Naive B cell (primary cell): Measurements from ENCODE around the gene PIP4P1. TPM values are rescaled to one million over a fixed set of nuclear protein-coding genes. Genes with fewer than 3 reads are reported as not detected.

Source experiments
- ATAC-seq, 2 donors: fragments of 150-1000 bp; cut with Tn5 transposase; 2 replicates each; pipeline ENCODE4 v1.10.0; 2021; ENCODE audit warnings: low read depth in 2 of 2, mild to moderate bottlenecking in 2 of 2, moderate library complexity in 2 of 2
- DNase-seq: peaks from one replicate; pipeline ENCODE4 v3.0.0; 2022
- H3K27ac Mint-ChIP-seq, 6 donors: one replicate each; pipeline ENCODE4 v1.8.0; 2020 to 2022; ENCODE audit warnings: mild to moderate bottlenecking in 6 of 6, mixed read lengths in 6 of 6, moderate library complexity in 5 of 6, inconsistent platforms in 2 of 6
- H3K27me3 Mint-ChIP-seq, 3 donors: one replicate each; pipeline ENCODE4 v1.8.0; 2021 to 2022; ENCODE audit warnings: mixed read lengths in 3 of 3, mild to moderate bottlenecking in 1 of 3
- H3K36me3 Mint-ChIP-seq, 2 donors: one replicate each; pipeline ENCODE4 v1.8.0; 2020 to 2022; ENCODE audit warnings: mixed read lengths in 2 of 2, inconsistent platforms in 1 of 2, mild to moderate bottlenecking in 1 of 2
- H3K4me1 Mint-ChIP-seq, 3 donors: one replicate each; pipeline ENCODE4 v1.8.0; 2020 to 2022; ENCODE audit warnings: mixed read lengths in 3 of 3, inconsistent platforms in 1 of 3, mild to moderate bottlenecking in 1 of 3, moderate library complexity in 1 of 3
- H3K4me3 Mint-ChIP-seq, 8 donors: one replicate each; pipeline ENCODE4 v1.8.0; 2020 to 2022; ENCODE audit warnings: mild to moderate bottlenecking in 8 of 8, mixed read lengths in 8 of 8, moderate library complexity in 8 of 8, inconsistent platforms in 2 of 8
- H3K9me3 Mint-ChIP-seq, 7 donors: one replicate each; pipeline ENCODE4 v1.8.0; 2020 to 2022; ENCODE audit warnings: mixed read lengths in 7 of 7, mild to moderate bottlenecking in 5 of 7, inconsistent platforms in 2 of 7, moderate library complexity in 1 of 7
- polyA plus RNA-seq, 6 donors: library from polyadenylated mRNA; unstranded; fragments of 300-500 nt; fragmentation: Illumina TruSeq; gene quantifications; one replicate each; pipeline ENCODE4 v1.2.3, GENCODE V29; 2021; ENCODE audit warnings: low read depth in 6 of 6

Gene PIP4P1
- polyA plus RNA-seq, 6 donors from 2014 or later, result 40.1 to 67.6 (median 50.4) TPM

DNA sequence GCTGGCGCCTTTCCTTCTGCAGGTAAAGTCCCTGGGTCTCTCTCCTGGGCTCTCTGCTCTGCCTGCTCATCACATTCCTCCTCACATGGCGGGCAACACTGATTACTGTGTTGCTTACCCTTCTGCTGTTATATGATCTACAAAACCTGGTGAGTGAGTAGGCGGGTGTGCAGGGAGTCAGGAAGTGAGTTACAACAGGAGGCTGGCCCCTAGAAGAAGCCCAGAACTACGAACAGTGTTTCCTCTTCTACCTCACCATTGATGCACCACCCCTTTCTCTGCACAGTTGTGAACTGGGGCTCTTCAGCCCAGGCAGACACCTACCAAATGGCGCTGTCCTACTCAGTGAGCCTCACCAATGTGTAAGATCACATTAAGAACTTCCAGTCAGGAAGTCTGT lies 20.4 kb downstream of the PIP4P1 start:
- Mint-ChIP-seq H3K36me3 (peaks cover 5 to 22% of the 10 kb centered on the region in 2 donors), H3K9me3 (peaks cover 0 to 6% (median 0%) of the 10 kb centered on the region in 7 donors), H3K27me3 (no peaks in the 10 kb centered on the region), H3K4me1 (peaks cover 58 to 63% (median 61%) of the 10 kb centered on the region in 3 donors), H3K27ac (peak overlapping the region; percentile 28 to 92 (median 78)), H3K4me3 (peak overlapping the region; percentile 49 to 87 (median 64))
- DNase-seq, result no peak
- peak; percentile 62 to 78 for ATAC-seq

DNA sequence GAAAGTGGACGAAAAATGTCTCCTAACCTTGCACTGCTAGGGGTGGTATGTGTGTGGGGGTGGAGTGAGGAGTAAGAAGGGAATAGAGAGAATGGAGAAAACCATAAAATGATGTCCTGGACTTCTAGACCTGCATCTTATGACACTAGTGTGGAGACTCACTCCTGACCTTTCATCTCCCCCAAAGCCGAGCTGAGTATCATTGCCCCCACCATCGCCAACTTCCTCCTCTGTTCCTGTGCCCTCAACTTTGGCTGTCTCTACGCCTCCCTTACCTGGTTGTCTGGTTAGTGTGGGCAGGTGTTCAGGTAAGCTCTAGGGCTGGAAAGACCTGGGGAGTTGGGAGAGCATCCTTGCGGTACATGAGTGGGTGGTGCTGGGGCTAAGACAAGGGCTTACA lies 20.8 kb downstream of the PIP4P1 start:
- DNase-seq (no peak), ATAC-seq (peak in 1 of 2 donors; percentile 17)
- H3K4me1 Mint-ChIP-seq, result peaks cover 63 to 67% (median 63%) of the 10 kb centered on the region in 3 donors
- H3K36me3 Mint-ChIP-seq, result peaks cover 5 to 22% of the 10 kb centered on the region in 2 donors
- no peaks in the 10 kb centered on the region for H3K27me3 Mint-ChIP-seq
- H3K9me3 Mint-ChIP-seq, result peaks cover 0 to 6% (median 0%) of the 10 kb centered on the region in 7 donors
- peak overlapping the region in 6 of 8 donors; percentile 51 to 87 (median 65) for H3K4me3 Mint-ChIP-seq
- H3K27ac Mint-ChIP-seq, result peak overlapping the region in 5 of 6 donors; percentile 19 to 92 (median 76)

DNA sequence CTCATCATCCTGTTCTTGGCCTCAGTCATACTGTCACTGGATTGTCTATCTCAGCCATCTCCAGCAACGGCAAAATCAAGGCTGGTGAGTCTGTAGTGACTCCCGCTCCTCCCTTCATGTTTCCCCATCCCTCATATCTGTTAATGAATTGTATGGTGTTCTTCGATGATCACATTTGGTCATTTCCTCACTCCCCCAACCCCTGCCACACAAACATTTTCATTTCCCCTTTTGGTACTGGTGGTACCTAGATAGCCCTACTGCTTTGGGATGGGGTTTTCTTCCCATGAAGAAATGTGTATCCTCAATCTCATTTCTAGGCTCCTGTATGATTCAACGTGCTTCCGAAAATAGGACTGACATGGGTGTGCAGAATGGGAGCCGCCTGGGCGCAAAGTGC lies 22.6 kb downstream of the PIP4P1 start:
- H3K36me3 Mint-ChIP-seq, result peaks cover 5 to 22% of the 10 kb centered on the region in 2 donors
- peak; percentile 41 for DNase-seq

DNA sequence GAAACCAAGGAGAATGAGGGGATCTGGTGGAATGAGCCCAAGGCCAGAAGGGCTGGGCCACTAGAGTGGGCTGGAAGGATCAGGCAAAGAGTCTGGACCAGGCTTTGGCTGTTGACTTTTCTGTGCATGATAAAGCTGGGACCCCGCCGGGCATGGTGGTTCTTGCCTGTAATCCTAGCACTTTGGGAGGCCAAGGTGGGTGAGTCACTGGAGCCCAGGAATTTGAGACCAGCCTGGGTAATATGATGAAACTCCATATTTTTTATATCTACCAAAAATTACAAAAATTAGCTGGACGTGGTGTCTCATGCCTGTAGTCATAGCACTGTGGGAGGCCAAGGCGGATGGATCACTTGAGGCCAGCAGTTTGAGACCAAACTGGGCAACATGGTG lies 24.9 kb downstream of the PIP4P1 start:
- no peak overlapping the region for H3K27ac Mint-ChIP-seq

More for the DNA sequence above, 22.6 kb downstream of the PIP4P1 start:
- ATAC-seq, result peak; percentile 71 to 84
- Mint-ChIP-seq H3K9me3 (peaks cover 0 to 6% (median 0%) of the 10 kb centered on the region in 7 donors), H3K27ac (peak overlapping the region in 5 of 6 donors; percentile 0 to 75 (median 15)), H3K4me3 (peak overlapping the region in 5 of 8 donors; percentile 41 to 81 (median 72)), H3K27me3 (no peaks in the 10 kb centered on the region), H3K4me1 (peaks cover 64 to 73% (median 66%) of the 10 kb centered on the region in 3 donors)

DNA sequence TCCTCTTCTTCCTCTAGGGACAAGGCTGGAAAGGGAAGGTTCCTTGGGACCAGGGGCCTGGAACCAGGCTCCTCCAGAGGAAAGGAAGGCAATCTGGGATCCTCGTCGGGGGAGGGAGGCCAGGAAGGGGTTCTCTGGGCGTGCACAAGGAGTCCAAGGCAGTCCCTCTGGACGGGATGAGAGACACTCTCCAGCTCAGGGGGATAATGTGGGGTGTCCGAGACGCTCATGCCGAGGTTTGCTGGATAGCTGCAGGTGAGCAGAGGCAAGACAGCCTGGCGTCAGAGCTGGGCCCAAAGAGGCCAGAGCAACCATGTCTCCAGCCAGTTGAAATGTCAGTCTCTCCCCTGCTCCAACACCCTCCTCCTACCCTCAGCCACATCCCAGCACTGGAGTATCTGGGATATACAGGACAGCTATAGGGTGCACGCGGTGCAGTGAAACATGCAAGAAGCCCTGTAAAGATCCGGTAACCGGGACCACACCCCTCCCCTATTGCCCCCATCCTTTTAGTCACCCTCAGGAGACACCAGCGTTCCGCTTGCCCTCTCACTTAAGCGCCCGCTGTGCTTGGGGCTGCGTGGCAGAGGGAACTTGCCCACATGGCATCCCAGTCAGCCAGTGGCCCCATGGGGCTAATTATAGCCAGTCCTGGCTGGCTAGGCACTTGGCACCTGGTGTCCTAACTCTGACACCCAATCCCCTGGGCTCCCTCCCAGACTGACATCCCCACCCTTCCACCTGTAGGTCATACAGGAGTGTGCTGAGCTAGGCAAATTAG lies 25.5 kb downstream of the PIP4P1 start, which contains the start of gene KLHL33:
Gene KLHL33, minus strand, starts transcription at position 585 of the 781 bp plus-strand sequence. Its CDS starts 355 bp downstream, at position 230.
- H3K27ac Mint-ChIP-seq, result peak within 1 kb of the TSS in 3 of 6 donors; percentile 18 to 85 (median 52)
- peaks cover 0 to 6% (median 0%) of the 10 kb centered on the region in 7 donors for H3K9me3 Mint-ChIP-seq

More for the DNA sequence above, 24.9 kb downstream of the PIP4P1 start:
- no peak for DNase-seq
- Mint-ChIP-seq H3K27me3 (no peaks in the 10 kb centered on the region), H3K9me3 (peaks cover 0 to 6% (median 0%) of the 10 kb centered on the region in 7 donors), H3K36me3 (peaks cover 5 to 8% of the 10 kb centered on the region in 2 donors), H3K4me3 (peak overlapping the region in 2 of 8 donors; percentile 22 to 61), H3K4me1 (peaks cover 53 to 65% (median 58%) of the 10 kb centered on the region in 3 donors)
- ATAC-seq, result no peak

DNA sequence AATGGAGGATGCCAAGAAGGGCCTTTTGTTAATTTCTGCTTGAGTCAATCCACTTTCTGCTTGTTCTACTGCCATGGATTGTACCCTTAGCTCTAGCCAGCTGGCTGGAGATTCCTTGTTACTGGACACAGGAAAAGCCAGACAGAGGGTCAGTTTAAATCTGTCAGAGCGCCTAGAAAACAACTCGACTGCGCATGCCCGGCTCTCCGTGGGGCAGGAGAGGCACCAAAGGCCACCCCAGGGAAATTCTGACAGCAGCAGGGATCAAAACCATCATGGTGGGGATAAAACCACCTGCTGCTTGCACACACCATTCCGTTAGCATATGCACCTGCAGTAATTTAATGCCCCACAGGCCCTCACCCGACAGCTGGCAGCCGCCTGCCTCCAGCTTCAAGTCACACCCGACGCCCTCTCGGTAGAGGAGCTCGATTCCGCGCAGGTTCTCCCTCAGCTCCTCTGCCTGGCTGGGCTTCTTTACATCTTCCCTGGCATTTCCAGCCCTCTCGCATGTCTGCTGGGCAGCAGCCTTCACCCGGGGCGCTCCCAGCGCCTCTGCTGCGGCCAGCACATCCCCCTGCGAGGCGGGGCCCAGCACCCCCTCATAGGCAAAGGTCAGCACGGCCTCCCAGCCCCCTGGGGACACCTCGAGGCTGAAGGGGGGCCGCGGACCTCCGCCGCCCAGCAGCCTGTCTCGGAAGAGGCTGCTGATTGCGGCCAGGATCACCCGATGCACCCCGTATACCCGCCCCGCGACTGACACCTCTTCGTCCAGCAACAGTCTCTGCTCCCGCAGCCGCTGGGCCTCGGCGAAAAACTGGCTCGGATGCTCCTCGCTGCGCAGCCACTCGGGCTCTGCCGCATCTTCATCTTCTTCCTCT lies 26.3 kb downstream of the PIP4P1 start:
- H3K4me3 Mint-ChIP-seq, result peak overlapping the region in 1 of 8 donors; percentile 29
- peaks cover 0 to 6% (median 0%) of the 10 kb centered on the region in 7 donors for H3K9me3 Mint-ChIP-seq
- ATAC-seq (no peak), DNase-seq (no peak)
- peaks cover 43 to 64% (median 55%) of the 10 kb centered on the region in 3 donors for H3K4me1 Mint-ChIP-seq
- H3K27me3 Mint-ChIP-seq, result no peaks in the 10 kb centered on the region
- peak overlapping the region in 2 of 6 donors; percentile 18 to 52 for H3K27ac Mint-ChIP-seq
- peaks cover 5 to 8% of the 10 kb centered on the region in 2 donors for H3K36me3 Mint-ChIP-seq

More for the DNA sequence above, 25.5 kb downstream of the PIP4P1 start, which contains the start of gene KLHL33:
- Mint-ChIP-seq H3K36me3 (peaks cover 5 to 8% of the 10 kb centered on the region in 2 donors), H3K27me3 (no peaks in the 10 kb centered on the region), H3K4me1 (peaks cover 47 to 65% (median 55%) of the 10 kb centered on the region in 3 donors), H3K4me3 (peak within 1 kb of the TSS in 3 of 8 donors; percentile 22 to 78 (median 61))
- no peak for DNase-seq
- no peak for ATAC-seq

DNA sequence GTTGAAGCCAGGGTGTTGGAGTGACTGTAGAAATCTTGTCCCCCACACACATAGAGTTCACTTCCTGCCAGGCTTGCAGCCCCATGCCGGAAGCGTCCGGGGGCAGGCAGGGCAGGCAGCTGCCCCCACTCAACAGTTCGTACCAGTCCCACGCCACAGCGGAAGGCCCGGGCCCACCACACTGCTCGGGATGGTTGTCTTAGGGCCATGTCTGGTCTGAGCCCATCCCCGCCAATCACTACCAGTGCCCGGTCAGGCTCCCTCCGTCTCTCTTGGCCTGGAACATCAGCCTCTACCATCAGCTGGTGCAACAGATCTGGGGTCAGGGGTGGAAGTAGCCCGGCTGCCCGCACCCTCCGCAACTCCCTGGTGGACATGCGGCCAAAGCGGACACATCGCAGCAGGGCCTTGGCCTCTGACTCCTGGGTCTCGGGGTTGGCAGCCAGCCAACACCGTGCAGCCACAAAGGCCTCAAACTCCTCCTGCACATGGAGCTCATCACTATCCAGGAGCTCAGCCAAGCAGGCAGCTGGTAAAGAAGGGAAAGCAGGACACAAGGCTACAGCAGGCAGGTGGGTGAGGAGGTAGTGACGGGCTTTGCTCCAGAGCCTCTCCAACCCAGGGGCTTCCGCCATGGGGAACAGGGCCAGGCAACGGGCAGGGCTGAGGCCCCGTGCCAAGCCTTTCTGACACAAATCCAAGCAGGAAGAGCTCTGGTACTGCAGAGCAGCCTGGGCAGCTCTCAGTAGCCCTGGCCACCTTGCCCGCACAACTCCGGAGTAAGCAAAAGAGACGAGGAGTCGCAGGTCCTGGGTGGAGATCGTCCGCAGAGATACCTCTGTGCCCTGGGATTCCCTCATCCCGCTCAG lies 31.2 kb downstream of the PIP4P1 start:
- ATAC-seq, result no peak
- Mint-ChIP-seq H3K27ac (peak overlapping the region; percentile 82 to 99 (median 91)), H3K4me3 (peak overlapping the region in 7 of 8 donors; percentile 57 to 94 (median 74)), H3K27me3 (no peaks in the 10 kb centered on the region), H3K9me3 (no peaks in the 10 kb centered on the region), H3K4me1 (peaks cover 41 to 58% (median 56%) of the 10 kb centered on the region in 3 donors), H3K36me3 (no peaks in the 10 kb centered on the region)
- DNase-seq, result no peak

DNA sequence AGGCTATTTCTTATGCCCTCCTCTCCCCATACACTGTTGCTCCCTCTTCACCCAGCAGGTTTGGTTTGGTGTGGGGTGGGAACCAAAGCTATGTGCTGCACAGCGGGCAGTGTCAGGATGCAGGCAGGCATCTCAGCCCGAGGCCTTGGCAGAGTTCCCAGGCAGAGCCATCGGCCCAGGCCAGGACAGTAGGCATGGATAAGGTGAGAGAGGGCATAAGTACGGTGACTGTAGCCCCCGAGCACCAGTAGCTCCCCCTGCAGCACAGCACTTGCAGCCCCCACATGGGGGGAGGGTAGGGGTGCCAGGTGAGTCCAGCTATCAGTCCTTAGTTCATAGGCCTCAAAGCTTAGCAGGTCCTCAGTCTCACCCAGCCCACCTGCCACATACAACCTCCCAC lies 32.4 kb downstream of the PIP4P1 start:
- peaks cover 45 to 65% (median 59%) of the 10 kb centered on the region in 3 donors for H3K4me1 Mint-ChIP-seq
- peaks cover 0 to 4% (median 0%) of the 10 kb centered on the region in 7 donors for H3K9me3 Mint-ChIP-seq
- DNase-seq (no peak), ATAC-seq (no peak)
- H3K36me3 Mint-ChIP-seq, result no peaks in the 10 kb centered on the region
- no peaks in the 10 kb centered on the region for H3K27me3 Mint-ChIP-seq
- peak overlapping the region; percentile 85 to 99 (median 96) for H3K27ac Mint-ChIP-seq
- H3K4me3 Mint-ChIP-seq, result peak overlapping the region; percentile 37 to 94 (median 84)

DNA sequence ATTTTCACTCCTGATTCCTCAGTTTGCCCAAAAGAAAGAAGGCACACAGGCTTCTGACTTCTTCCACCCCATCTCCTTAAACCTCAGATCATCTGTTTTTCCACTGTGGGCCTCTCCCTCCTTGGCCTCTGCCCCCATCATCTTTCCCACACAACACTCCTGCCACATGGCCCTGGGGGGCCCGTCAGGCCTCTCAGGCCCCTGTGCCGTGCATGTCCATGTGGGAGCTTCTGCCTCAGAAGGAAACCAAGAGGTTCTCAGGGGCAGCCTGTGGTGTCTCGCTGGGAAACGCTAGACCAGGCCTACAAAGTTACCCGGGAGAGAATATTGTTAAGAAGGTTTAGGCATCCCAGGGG lies 33.2 kb downstream of the PIP4P1 start:
- H3K4me3 Mint-ChIP-seq, result peak overlapping the region; percentile 37 to 94 (median 84)
- no peaks in the 10 kb centered on the region for H3K27me3 Mint-ChIP-seq
- ATAC-seq (peak; percentile 7 to 9), DNase-seq (no peak)
- no peaks in the 10 kb centered on the region for H3K36me3 Mint-ChIP-seq
- peak overlapping the region; percentile 85 to 99 (median 96) for H3K27ac Mint-ChIP-seq
- H3K9me3 Mint-ChIP-seq, result peaks cover 0 to 4% (median 0%) of the 10 kb centered on the region in 7 donors
- H3K4me1 Mint-ChIP-seq, result peaks cover 45 to 65% (median 59%) of the 10 kb centered on the region in 3 donors

DNA sequence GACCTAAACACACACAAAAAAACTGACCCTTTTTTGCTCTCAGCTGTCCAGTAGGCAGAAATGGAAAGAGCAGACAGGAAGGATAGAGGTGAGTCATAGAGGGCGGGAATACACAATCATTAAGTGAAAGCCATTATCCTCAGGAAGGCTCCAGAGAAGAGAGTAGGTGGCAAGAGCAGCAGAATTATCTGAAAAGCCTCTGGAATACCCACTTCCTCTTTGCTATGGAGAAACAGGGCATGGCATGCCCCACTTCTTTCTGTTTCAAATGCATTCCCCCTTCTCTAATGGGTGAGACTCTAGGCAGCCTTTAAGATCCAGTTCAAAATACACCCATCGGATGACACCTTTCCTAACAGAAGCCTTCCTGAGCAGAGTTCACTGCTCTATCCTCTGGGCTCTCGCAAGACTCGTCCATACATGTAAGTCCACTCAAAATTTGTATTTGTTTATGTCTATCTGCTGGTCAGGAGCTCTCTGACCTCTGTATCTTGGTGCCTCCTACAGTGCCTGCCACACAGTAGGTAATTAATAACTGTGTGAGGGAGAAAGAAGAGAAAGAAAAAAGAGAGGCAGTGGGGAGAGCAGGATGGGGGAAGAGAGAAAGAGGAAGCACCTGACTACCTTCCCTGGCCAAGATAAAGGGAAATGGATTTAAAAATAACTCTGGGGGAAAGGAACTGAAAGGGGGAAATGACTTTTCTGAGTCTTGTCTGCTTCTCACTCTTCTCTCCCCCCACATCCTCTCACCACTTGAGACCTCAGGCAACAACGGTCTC lies 33.8 kb downstream of the PIP4P1 start:
- H3K27me3 Mint-ChIP-seq, result no peaks in the 10 kb centered on the region
- peaks cover 0 to 4% (median 0%) of the 10 kb centered on the region in 7 donors for H3K9me3 Mint-ChIP-seq
- H3K4me3 Mint-ChIP-seq, result peak overlapping the region; percentile 37 to 94 (median 84)
- H3K4me1 Mint-ChIP-seq, result peaks cover 45 to 69% (median 59%) of the 10 kb centered on the region in 3 donors
- H3K27ac Mint-ChIP-seq, result peak overlapping the region; percentile 85 to 99 (median 96)
- peak; percentile 91 to 95 for ATAC-seq
- H3K36me3 Mint-ChIP-seq, result no peaks in the 10 kb centered on the region
- DNase-seq, result peak; percentile 74

DNA sequence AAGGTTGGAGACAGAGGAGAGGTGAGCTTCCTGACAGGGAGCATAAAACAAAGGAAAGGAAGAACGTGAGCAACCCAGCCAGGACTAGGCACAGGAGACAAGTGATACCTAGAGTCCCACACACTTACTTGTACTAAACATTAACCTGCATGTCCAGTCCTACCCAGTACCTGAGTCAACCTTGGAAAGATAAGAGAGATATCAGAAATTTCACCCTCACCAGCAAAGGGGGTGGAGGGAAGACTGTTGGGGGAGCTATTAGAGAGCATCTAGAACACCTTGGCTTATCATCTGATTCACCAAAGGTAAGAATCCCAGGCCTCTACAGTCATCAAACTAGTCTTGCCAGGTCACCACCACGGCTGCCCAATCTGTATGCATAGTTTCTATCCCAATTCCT lies 36.4 kb downstream of the PIP4P1 start:
- Mint-ChIP-seq H3K27me3 (no peaks in the 10 kb centered on the region), H3K36me3 (no peaks in the 10 kb centered on the region), H3K4me3 (peak overlapping the region in 1 of 8 donors; percentile 54), H3K9me3 (peaks cover 0 to 4% (median 0%) of the 10 kb centered on the region in 7 donors), H3K4me1 (peaks cover 41 to 58% (median 45%) of the 10 kb centered on the region in 3 donors), H3K27ac (no peak overlapping the region)
- DNase-seq (no peak), ATAC-seq (no peak)
